Right lobe of liver (tissue), 6 donors: ENCODE measurements around the gene RASSF5. TPM values are rescaled to one million over a fixed set of nuclear protein-coding genes. Genes with fewer than 3 reads are reported as not detected.

ENCODE experiments used
- ATAC-seq, 4 donors: fragments of 200-7000 bp; cut with Tn5 transposase; one replicate each; pipeline ENCODE4 v1.9.1; 2020; ENCODE audit warnings: mild to moderate bottlenecking in 4 of 4, moderate library complexity in 4 of 4
- DNase-seq, 3 donors: peaks; one replicate each; pipeline ENCODE4 v3.0.0-alpha.2; 2020
- H3K27ac ChIP-seq, 3 donors: fragments of 200-600 bp; one replicate each; pipeline ENCODE4 v1.8.0; 2022
- H3K27me3 ChIP-seq, 2 donors: fragments of 200-600 bp; one replicate each; pipeline ENCODE4 v1.8.0; 2022
- H3K36me3 ChIP-seq, 4 donors: fragments of 200-600 bp; sonication (generic) in 1 of 4; one replicate each; pipeline versions ENCODE4 v1.5.1 to v1.8.0; 2017 to 2022; ENCODE audit warnings: control low read depth in 1 of 4
- H3K4me1 ChIP-seq, 4 donors: fragments of 200-600 bp; sonication (generic) in 1 of 4; one replicate each; pipeline versions ENCODE4 v1.5.1 to v1.8.0; 2017 to 2022; ENCODE audit warnings: control low read depth in 1 of 4
- H3K4me3 ChIP-seq, 3 donors: fragments of 200-600 bp; one replicate each; pipeline ENCODE4 v1.8.0; 2022
- H3K9me3 ChIP-seq, 4 donors: fragments of 200-600 bp; sonication (generic) in 1 of 4; one replicate each; pipeline versions ENCODE4 v1.5.1 to v1.8.0; 2017 to 2022; ENCODE audit warnings: control low read depth in 1 of 4
- POLR2A ChIP-seq: fragments of 450-650 bp; IDR thresholded peaks from one replicate; pipeline ENCODE4 v1.6.1; 2017; ENCODE audit warnings: antibody characterized with exemption, mild to moderate bottlenecking
- WGBS: methylation state at CpG from one replicate; pipeline ENCODE4 v1.1.6; 2018; ENCODE audit warnings: low coverage, low lambda C conversion rate; ENCODE audit not compliant: insufficient coverage; ENCODE audit errors: missing lambda C conversion rate; 5-methylcytosine and 5-hydroxymethylcytosine counted together
- intact Hi-C, 2 donors: fragments of 100-400 bp; cut with DNase I; formaldehyde crosslinking; loops; one replicate each; pipeline versions ENCODE4 v1.11.2 to v1.14.1; 2022
- total RNA-seq, 6 experiments: library from RNA; depleted of rRNA in 2 of 6; stranded (reverse); fragments of >200 nt in 2 of 6; fragmentation: NEBNext Ultra II Directional in 3 of 6; extraction: Animal tissue kit (Norgen Biotek cat#: 25700) in 3 of 6; gene quantifications; one replicate each; pipeline versions ENCODE4 v1.1.0 to v1.2.4, GENCODE V29; 2016 to 2023
- TF ChIP-seq, protein P1 (sequence below), 4 donors: fragments of 200-600 bp in 3 of 4; fragments of 450-650 bp in 1 of 4; IDR thresholded peaks; one replicate each; pipeline versions ENCODE4 v1.5.1 to v1.8.0; 2016 to 2022; ENCODE audit warnings: antibody characterized with exemption in 4 of 4, mild to moderate bottlenecking in 2 of 4
- donor health status: DM: no; HTN: yes; CAD: no.
- donor health status: DM: no; HTN: no; CAD: no.
- donor health status: DM: no; HTN: no; CAD: no.
- donor health status: DM: no; HTN: yes; CAD: no.
- donor health status: DM: no; HTN: yes; CAD: no.

The RASSF5 gene
- total RNA-seq, 6 experiments from 2014 or later, result 8.1 to 18.8 (median 12.6) TPM

DNA sequence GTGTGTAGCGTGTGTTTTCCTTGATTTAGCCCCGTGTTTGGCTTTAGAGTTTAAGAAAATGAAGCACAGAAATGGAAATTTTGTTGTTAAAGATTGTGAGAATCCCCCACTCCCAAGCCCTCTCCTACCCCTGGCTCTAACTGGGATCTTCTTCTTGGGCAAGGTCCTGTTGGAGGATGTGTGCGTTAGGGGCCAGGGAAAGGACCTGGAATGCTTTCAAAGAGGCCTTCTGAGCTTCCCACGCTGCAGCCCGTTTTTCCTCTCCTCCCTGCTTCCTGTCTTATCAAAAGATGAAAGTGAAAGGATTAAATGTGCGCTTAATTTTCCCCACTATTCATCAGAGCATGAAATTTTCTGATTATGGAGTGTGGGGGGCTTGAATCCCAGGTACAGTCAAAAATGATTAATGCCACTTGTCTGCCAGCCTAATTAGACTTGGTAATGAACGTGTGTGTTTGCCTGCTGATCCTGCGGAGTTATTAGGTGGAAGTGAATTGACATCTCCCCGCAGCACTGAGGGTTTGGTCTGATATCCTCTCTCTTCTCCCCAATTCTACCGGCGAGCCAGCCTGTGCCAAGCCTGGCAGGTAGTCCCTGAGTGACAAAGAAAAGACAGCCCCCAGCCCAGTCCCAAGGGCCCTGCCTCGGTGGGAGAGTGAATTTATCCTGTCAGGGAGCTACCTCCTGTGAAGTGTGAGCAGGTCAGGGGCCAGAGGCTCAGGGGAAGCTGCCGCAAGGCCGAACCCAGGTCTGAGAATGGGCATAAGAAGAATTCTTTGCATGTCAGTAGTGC is 4.9 kb downstream of the RASSF5 start:
- Histone ChIP-seq H3K36me3 (no peaks in the 10 kb centered on the region), H3K27ac (peak overlapping the region in 2 of 3 donors; percentile 7 to 58), H3K4me1 (peaks cover 0 to 56% (median 19%) of the 10 kb centered on the region in 4 donors), H3K27me3 (no peaks in the 10 kb centered on the region), H3K9me3 (no peaks in the 10 kb centered on the region), H3K4me3 (no peak overlapping the region)
- ATAC-seq (no peak), DNase-seq (peak in 1 of 3 donors; percentile 39)
- 7% methylated on average over 7 of the region's 14 CpGs for WGBS
- intact Hi-C loops, result no loop called here
- TF ChIP-seq, protein P1, sequence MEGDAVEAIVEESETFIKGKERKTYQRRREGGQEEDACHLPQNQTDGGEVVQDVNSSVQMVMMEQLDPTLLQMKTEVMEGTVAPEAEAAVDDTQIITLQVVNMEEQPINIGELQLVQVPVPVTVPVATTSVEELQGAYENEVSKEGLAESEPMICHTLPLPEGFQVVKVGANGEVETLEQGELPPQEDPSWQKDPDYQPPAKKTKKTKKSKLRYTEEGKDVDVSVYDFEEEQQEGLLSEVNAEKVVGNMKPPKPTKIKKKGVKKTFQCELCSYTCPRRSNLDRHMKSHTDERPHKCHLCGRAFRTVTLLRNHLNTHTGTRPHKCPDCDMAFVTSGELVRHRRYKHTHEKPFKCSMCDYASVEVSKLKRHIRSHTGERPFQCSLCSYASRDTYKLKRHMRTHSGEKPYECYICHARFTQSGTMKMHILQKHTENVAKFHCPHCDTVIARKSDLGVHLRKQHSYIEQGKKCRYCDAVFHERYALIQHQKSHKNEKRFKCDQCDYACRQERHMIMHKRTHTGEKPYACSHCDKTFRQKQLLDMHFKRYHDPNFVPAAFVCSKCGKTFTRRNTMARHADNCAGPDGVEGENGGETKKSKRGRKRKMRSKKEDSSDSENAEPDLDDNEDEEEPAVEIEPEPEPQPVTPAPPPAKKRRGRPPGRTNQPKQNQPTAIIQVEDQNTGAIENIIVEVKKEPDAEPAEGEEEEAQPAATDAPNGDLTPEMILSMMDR (IDR thresholded peaks at IDR 0.05), result no peak
- no peak for TF ChIP-seq POLR2A

DNA sequence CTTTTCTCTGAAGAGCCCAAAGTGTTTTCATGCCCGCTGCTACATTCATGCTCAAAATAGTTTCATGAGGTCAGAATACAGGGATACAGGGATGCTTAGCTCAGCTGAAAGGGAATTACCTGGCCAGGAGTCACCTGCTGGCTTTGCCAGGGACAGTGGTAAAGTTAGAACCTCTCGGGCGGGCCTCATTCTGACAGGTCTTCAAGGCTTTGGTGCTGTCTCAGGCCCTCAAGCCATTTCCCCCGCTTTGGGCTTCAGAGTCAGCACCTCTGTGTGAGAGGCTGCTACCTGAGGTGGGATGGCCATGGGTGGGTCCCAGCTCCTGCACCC is 5.5 kb downstream of the RASSF5 start:
- H3K27ac ChIP-seq, result peak overlapping the region in 2 of 3 donors; percentile 8 to 64
- H3K36me3 ChIP-seq, result no peaks in the 10 kb centered on the region
- DNase-seq (peak in 1 of 3 donors; percentile 48), ATAC-seq (no peak)
- intact Hi-C loops, result no loop called here
- WGBS, result 80% methylated on average over 1 of the region's 4 CpGs
- no peak overlapping the region for H3K4me3 ChIP-seq
- no peaks in the 10 kb centered on the region for H3K9me3 ChIP-seq
- H3K4me1 ChIP-seq, result peaks cover 0 to 61% (median 19%) of the 10 kb centered on the region in 4 donors
- no peaks in the 10 kb centered on the region for H3K27me3 ChIP-seq
- no peak for TF ChIP-seq POLR2A
- TF ChIP-seq, protein P1 (IDR thresholded peaks at IDR 0.05), result no peak

DNA sequence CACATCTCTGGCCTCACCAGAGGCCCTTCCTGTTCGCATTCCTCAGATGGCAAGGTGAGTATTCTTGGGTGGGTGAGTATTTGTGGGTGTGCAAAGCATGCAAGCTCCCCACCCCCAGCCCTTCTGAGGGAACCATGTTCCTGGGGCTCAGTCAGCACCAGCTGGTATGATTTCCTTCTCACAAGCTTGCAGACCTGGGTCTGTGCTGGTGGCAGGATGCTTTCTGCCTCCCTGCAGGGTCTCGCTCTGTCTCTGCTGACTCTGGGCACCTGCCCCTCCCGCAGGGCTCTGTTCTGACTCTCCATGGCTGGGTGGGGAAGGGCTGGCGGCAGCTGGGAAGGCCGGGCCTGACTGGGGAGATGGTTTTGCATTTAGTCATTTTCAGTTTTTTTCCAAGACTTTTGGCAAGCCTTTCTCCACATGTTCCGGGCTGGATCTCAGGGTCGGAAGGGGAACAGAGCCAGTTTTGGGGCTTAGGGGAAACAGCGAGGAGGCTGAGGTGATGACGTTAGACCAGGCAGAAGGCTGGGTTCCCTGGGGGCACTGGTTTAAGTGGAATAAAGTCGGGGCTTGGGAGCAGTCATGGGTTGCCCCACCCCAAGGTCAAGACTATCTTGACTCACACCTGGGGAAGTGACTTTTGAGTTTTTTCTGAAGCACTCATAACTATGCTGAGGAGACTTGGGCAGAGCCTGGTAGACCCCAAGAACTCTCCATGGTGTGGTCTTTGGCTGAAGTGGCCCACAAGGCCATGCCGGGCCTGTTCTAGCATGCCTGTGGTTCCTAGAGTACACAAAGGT is 6.2 kb downstream of the RASSF5 start:
- peak in 1 of 3 donors; percentile 55 for DNase-seq

DNA sequence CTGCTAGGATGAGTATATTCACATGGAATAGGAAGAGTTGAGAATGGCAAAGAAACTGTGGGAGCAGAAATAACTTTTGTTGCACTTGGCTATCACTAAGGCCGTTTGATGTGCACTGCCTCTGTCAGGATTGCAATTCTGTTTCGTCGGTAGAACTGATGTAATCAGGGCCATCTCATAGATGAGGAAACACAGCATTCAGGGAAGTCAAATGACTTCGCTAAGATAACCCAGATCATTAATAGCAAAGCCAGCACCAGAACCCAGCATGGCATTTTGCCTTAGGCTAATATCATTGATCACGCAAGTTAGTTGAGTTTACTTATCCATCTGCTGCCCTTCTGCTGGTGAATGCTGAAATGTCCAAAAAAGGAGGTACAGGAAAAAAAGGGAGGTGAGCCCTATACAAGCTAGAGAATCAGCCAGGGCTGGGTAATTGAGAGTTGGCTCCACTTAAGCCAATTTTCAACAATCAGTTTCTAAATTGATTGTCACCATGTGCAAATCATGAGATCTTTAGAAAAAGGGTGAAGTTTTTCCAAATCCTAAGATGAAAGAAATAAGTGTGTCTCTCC is 7.6 kb downstream of the RASSF5 start:
- no peaks in the 10 kb centered on the region for H3K36me3 ChIP-seq
- intact Hi-C loops, result no loop called here
- WGBS, result 22% methylated on average over 5 of the region's 5 CpGs
- DNase-seq, result no peak
- H3K27ac ChIP-seq, result peak overlapping the region in 2 of 3 donors; percentile 40 to 64
- TF ChIP-seq, protein P1 (IDR thresholded peaks at IDR 0.05), result no peak
- TF ChIP-seq POLR2A, result no peak
- peak in 3 of 4 donors; percentile 41 to 61 (median 55) for ATAC-seq
- no peaks in the 10 kb centered on the region for H3K9me3 ChIP-seq
- H3K27me3 ChIP-seq, result no peaks in the 10 kb centered on the region
- H3K4me1 ChIP-seq, result peaks cover 0 to 75% (median 25%) of the 10 kb centered on the region in 4 donors
- no peak overlapping the region for H3K4me3 ChIP-seq

More for the DNA sequence above, 6.2 kb downstream of the RASSF5 start:
- intact Hi-C loops, result no loop called here
- TF ChIP-seq, protein P1 (IDR thresholded peaks at IDR 0.05), result no peak
- TF ChIP-seq POLR2A, result no peak
- Histone ChIP-seq H3K27ac (peak overlapping the region in 2 of 3 donors; percentile 40 to 64), H3K36me3 (no peaks in the 10 kb centered on the region), H3K4me1 (peaks cover 0 to 67% (median 23%) of the 10 kb centered on the region in 4 donors), H3K4me3 (no peak overlapping the region), H3K9me3 (no peaks in the 10 kb centered on the region), H3K27me3 (no peaks in the 10 kb centered on the region)
- ATAC-seq, result no peak
- WGBS, result 65% methylated on average over 7 of the region's 11 CpGs
